GM18867 (cell line): Measurements from ENCODE around the gene MACROD2.

Experiments used
- ATAC-seq: cut with Tn5 transposase; IDR thresholded peaks from one replicate; pipeline ENCODE4 v1.9.1; 2021; ENCODE audit warnings: mild to moderate bottlenecking, moderate library complexity; ENCODE audit not compliant: unreplicated experiment

Gene MACROD2

DNA sequence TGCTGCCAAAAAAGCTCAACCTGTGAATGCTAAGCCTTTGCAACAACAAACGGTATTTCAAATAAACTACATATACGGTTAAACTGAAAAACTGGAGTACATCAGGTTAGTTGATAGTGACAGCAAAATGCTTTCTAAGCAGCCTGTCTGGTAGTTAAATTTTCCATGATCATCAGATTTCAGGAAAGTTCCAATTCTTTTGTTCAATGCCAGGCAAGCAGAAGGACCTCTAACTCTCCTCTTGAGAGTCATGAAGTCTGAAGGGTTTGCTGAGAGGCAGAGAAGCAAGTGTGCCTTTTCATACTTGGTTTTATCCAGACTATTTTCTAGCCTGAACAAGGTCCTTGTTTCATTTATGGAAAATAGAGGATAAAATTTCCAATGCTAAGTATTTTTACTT is 337.6 kb downstream of the MACROD2 start:
- no peak for ATAC-seq

DNA sequence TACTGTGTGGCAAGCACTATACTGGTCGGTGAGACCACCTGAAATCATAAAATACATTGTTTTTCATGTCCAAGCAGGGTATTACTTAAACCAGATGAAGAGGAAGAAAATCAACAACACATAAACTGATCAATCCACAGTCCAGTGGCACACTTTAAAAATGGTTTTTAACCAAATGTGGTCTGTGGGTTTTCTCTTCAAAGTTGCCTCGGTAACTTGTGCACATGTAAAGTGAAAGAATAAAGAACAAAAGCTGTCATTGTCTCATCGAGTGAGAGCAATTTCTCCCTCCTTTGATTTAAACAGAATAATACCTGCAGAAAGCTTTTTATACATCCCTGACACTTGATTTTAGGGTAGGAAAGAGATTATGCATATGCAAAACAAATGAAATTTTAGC is 338.4 kb downstream of the MACROD2 start:
- no peak for ATAC-seq

DNA sequence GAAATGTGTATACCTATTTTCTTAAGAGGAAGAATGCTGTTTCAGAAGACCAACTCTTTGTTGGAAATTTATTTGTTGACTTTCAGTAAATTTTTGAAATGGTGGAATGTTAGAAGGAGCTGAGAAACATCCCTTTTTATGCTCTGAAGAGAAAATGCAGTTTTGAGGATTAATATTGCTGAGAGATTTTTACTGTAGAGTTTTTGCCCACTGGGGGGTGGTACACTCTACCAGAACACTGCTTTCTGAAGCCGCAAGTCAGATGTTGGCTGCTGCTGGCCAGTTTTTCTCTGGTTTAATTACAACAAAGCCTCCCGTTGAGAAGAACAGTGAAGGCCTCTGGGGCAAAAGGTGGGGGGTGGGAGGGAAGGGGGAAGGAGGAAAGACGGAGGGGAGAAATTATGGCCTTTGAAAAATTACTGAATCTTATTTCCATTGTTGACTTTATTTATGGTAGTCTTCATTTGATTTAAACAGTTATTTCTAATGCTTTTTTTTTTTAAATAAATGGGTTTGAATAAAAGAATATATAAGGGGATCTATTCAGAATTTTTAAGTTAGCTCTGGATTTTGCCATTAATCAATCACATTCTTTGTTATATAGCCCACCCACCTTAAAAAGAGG is 339.1 kb downstream of the MACROD2 start:
- ATAC-seq, result no peak

DNA sequence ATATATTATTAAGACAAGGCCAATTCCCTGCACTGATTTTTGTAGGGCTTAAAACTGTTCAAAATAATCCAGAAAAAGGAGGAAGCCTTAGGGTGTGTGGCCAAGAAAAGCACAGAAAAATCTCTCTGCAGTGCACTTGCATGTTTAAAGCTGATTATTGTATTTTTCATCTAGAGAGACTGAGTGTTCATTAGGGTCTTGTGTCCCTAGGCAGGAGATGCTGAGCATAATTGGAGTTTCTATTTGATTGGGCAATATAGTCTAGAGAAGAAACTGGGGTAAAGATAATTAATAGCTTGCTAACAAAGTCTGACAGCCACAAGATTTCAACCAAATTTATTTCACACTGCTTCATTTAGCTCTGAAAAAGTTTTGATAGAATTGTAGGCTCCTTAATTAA is 339.7 kb downstream of the MACROD2 start:
- ATAC-seq, result no peak

DNA sequence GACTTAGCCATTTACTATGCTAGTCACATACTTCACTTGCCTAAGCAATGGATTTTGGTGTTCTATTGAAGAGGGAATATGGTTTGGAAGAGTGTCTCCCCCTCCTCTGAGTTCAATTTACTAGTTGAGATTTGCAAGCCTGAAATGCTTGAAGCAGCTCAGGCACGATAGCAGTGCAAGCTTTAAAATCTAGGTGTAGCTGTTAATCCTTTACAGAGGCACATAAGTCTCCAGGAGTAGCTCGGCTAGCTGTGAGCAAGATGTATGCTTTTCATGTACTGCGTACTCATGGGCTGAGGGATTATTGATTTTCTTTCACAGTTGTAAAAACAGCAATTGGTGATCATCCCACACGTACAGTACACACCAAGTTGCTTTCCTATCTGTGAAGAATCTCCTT is 341.4 kb downstream of the MACROD2 start:
- ATAC-seq, result no peak

DNA sequence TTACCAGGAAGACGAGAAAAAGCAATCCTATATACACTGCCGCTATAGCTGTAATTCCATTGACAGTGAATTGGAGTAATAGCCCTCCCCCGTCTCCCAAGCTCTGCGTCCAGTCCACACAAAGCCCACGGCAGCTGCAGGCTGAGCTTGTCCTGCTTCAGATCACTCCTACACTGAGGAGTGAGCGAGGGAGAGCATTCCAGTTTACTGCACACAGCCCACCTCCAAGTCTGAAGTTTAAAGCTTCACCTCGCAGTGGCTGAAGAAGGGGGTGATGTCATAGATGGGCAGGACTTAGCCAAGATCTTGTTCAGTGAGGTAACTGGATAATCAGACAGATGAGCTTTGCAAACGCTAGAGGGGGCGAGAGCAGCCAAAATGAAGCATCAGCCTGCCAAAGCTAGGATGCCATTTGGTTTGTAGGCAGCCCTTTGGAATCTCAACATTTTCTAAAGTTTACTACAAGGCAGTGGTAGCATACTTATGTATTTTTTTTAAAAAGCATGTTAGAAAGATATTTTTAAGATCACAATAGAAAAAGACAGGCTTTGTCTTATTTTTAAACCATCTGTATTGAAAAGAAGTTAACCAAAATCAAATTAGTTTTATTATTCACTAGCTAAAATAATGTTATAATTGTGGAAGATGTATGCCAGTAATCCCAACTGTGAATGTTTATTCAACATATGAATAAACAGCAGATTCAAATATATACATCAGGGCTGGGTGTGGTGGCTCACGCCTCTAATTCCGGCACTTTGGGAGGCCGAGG is 342.3 kb downstream of the MACROD2 start, which contains the start of gene FLRT3:
FLRT3 (minus strand) TSS at position 213 of the 772 bp plus-strand sequence. CDS start 10,106 bp downstream, outside the sequence.
- ATAC-seq, result peak; percentile 99

DNA sequence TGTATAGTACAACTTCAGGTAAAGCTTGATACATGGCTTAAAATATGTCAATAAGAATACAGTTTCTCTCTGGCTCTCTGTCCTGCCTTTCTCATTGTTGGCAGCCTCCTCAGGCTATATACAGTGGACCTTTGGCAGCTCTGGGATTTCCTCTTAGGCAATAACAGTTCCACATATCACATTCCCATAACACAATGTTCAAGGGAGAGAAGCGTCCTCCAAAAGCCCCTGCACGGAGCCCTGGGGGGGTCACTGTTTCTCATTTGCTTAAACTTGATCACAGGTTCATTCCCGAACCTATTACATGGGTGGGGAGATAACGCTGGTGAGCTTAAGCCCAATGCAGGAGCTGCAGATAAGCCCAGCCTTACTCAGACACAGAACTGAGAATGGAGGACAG is 346.5 kb downstream of the MACROD2 start:
- no peak for ATAC-seq

DNA sequence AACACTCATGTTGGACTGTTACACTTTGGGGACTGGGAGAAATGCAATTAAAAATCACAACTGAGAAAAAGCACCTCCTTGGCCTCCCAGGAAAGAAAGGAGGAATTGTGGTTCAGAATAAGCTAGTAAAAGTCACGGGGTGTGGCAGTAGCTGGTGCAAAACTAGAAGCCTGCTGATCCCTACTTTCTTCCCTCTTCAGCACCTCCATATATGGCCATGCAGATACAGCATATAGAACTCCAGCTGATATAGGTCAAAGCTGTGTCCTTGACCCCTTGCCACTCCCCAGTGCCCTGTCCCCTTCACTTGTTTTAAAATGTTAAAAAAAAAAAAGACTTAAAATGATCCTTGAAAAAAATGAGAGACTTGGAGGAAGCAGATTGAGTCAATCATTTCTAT is 347.6 kb downstream of the MACROD2 start:
- ATAC-seq, result no peak

DNA sequence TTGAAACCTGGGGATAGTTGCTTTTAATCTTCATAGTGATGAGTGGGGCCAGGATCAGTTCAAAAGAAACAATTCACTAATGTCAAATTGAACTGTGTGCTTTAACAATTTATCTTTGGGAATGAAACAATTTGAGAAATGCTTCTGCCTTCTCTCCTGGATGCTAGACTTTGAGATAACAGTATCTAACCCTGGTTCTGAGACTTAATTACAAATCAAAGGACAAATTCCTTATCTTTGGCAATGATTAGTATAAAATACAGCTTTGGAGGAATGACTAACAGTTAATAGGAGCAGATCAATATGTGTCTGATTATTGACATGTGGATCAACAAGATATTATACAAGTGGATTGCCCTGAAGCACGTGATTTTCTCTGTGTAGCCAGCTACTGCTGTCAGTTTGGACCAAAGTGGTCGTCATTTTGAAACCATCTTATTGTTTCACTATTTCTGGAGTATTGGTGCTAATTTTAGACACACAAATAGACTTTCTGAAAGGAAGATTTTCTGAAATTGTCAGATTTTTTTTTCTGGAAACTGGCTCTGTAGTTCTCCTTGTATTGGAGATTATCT is 348.3 kb downstream of the MACROD2 start:
- no peak for ATAC-seq

DNA sequence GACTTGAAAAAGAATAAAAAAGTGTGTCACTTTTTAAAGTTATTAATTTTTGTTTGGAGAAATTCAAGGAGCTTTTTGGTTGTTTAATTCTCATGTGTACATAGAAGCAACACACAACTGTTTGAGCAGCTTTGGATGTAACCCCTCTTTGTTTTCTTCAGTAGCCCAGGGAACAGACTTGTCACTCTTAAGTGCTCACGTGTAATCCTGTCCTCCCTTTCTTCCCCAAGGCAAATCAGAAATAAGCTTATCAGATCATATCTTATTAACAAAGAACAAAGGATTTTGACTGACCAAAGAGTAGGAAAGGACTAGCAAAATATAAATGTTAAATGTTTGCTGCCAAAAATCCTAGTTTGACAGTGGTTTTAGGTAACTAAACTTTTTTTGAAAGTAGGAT is 349.4 kb downstream of the MACROD2 start:
- no peak for ATAC-seq

DNA sequence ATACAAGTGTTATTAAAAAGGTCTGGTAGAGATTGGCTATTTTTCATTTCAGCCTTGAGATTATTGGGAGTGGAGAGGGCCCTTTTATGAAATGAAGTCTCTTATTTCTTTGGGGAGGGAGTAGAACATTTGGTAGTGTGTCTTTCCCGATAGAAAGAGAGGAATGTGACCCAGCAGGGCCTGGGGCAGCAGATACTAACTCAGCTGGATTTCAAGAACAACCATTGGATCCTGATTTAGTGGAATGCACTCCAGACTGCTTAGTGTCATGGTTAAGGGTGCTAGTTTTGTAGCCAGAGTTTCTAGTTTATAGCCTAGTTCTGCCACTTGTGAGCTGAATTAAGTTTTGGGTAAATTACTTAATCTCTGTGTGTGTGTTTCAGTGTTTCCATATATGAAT is 360.5 kb downstream of the MACROD2 start:
- ATAC-seq, result no peak

DNA sequence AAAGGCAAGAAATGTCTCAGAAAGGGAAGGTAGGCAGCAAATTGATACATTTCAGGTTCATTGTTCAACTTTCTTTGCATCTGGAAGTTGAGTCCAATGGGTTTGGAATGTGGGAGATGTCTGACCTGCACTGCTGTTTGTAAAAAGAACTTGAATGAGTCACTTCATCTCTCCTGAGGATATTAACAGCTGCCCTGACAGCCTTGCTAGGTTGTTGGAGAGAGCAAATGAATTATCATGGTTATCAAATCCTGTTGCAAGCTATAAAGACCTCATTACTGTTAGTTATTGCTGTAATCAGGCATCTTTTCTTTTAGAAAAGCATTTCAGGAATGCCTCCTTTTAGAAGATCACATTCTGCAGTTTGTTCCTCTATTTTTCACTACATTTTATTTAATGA is 365.1 kb downstream of the MACROD2 start:
- no peak for ATAC-seq

DNA sequence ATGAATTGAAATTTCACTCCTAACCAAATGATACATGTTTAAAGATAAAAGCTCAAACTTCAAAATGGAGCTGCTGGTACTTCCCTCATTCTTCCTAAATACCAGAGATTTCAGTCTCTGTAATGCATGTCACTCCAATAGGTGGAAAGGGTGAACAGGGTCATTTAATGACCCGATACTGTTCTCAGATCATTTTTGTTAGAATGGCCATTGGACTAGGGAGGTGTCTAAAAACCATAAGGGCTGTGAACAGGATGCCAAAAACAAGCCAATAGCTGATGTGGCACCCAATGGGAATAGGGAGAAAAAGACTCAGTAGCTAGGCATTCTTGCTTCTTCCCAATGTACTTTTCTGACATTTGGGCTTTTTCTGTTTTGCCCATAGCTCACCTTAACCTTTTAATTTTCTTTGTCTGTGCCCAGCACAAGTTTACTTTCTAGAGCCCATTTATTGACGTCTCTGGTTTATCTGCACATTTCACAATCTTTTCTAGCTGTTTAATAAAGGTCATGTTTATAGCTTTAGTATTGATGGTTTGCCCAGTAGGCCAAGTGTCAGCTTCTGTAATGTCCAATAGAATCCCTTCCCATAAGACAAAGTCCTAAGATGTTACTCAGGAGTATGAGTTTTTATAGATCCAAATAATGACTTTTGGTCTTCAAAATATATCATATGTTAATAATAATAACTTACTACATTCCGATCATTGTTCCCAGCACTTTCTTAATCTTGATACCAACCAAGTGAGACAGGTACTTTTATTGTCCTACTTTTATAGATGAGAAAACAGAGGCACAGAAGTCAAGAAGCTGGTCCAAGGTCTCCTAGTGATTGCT is 366.4 kb downstream of the MACROD2 start:
- ATAC-seq, result no peak

DNA sequence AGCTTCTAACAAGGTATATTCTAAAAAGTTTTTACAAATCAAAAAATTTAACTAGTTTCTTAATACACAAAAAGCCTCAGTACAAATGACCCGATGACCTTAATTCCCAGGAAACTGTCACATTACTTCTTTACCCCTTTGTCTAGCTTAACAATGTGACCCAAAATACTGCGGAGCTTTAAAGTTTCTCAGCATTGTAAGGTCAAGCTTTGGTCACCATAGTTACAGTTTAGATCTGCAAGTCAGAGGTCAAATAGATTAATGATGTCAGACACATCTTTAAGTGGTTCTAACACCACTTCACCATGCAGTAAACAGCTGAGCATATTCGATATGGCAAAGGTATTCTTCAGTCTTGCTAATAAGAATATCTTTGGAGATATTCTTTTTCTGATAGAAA is 378.9 kb downstream of the MACROD2 start:
- ATAC-seq, result no peak

DNA sequence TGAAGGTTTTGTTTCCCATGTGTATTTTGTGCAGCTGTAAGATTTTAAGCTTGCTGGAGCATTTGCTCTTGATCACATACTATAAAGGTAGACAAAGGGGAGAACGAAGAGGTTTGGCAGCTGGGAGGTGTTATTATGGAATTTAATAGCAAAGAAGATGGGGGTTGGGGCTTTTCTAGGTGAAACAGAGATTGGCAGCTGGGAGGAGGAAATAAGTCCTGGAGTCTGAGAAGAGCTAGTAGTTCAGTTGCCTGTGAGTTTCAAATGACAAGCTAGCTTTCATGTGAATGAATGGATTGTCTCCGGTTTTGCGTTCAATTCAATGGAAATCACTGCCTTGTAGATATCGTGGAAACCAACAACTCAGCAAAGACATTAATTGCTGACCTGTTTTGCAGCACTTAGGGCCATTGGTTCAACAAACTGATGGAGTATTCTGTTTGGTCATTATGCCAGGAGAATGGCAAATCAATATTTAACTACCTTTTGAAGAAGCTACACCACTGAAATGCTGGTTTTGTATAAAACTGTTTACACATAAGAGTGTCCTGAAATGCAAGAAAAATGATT is 380.2 kb downstream of the MACROD2 start:
- no peak for ATAC-seq

DNA sequence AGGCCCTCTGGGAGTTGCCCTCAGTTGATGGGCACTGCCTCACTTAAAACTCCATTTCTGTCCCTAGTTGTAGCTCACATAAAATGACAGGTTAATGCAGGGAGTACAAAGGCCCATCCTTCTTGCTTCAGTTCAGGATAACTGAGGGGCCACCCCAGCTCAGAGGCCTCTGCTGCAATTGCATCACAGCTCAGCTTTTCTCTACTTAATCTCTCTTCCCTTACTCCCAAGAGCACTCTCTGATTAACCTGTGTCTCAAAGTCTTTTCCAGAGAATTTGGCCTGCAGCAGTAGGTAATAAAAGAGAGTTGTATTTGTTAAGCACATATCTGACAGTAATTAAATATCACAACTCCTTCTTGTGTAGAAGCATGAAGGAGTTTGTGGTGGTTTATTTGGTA is 383.0 kb downstream of the MACROD2 start:
- no peak for ATAC-seq

DNA sequence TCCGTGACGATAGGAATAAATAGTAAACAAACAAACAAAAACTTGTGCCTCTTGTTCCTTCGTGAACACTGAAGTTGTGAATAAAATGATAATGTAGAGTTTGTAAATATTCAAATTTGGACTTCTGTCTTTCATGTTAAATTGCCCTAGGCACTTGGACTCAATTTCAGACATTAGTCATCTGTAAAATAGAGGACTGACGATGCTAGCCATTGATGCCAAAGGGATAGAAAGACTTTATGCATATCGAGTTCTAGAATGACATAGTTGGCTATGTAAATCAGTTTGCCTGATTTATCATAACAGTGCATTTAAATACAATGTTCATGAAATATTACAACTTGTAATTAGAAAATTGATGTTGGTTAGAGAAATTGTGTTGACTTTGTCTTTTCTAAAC is 388.0 kb downstream of the MACROD2 start:
- ATAC-seq, result no peak

DNA sequence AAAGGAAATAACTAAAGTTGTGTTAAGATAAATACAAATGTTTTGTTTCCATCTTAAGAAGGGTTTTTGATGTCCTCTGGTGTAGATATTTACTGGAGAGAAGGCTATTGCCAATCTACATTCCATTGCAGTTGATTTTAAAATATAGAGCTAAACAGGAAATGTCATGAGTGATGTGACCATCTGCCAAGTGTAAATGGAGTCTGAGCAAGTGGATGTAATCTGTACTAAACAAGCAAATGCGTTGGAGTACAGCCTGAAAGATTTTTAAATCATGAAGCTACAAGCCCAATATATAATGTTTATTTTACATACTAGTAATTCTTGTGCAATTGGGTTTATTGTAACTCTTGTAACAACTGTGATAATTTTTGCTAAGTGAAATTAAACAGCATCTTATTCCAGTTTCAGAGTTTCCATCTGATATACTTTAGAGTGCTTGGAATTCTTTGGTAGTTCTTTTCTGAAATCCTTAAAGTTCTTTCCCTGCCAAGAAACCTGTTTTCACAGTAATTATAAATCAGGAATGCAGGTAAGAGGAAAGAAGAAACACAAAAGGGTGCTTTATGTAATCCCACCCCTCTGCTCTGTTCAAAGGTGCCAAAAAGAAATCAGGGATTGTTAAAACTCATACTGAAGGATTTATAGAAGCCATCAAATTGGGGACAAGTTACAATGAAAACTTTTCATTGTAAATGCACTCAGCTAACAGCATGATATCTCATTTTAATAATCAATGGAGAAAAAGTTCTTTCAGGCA is 389.3 kb downstream of the MACROD2 start:
- ATAC-seq, result no peak

DNA sequence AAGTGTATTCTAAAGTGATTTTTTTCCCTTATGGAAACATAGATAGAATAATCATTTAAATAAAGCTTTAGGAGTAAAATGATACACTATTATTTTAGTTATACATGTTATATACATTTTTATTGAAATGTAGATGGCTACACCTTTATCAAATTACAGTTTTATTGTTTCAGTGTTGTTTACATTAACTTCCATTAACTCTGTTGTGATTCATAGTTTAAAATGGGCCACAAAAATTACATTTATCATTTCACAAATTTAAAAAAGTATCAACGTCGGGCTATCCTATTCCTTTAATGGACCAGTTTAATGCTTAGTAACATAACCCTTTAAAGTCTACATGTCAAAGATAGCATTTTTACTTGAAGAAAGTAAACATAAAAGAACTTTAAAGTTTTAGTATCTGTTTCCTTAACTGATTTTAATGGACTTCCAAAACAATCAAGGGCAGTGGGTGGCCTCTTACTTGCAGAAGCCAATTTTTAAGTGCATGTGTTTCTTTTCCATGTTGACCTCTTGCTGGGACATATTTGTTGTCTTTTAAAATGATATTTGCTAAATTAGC is 389.9 kb downstream of the MACROD2 start:
- no peak for ATAC-seq

DNA sequence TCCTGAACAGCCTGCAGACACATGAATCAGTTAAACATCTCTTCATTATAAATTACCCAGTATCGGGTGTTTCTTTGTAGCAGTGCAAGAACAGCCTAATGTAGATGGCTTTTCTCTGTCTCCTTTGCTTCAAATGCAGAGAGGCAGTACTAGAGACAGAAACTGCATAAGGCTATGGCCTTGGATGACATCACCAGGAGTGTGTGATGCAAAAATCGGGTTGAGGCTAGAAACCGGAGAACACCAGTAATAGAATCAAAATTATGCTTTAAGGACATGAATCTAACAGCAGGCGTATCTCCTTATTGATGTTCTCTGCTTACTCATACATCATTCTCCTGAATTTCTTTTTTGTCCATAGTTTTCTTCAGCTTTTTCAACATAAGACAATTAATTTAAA is 391.4 kb downstream of the MACROD2 start:
- no peak for ATAC-seq
